ENCODE measurements around the gene FAM110D. TPM values are rescaled to one million over a fixed set of nuclear protein-coding genes. Genes with fewer than 3 reads are reported as not detected.

The FAM110D gene
- total RNA-seq, 2 experiments from 2014 or later: not detected

GRCh38 chr1:26171084-26172072 is 12.5 kb downstream of the FAM110D start, which contains the start of gene ZNF593OS:
ZNF593OS (minus strand) TSS chr1:26171832; CDS start chr1:26171661, 171 bp downstream.
- Mint-ChIP-seq H3K4me3 (peak within 1 kb of the TSS; percentile 89), H3K9me3 (ENCODE audit: low read depth) (no peaks in the 10 kb centered on the region), H3K27ac (no peak within 1 kb of the TSS), H3K36me3 (no peaks in the 10 kb centered on the region), H3K27me3 (no peaks in the 10 kb centered on the region), H3K4me1 (peaks cover 19% of the 10 kb centered on the region)
- DNase-seq (no peak), ATAC-seq (no peak)
- CTCF ChIA-PET: interaction anchor here (0.9 to 9.8 kb wide), 6 partner anchors 10 to 150 kb away, joined by 3 to 105 read pairs (median 4); partner anchors contain the start of gene CEP85

GRCh38 chr1:26175346-26175745 is 16.5 kb downstream of the FAM110D start:
- peaks cover 11% of the 10 kb centered on the region for H3K4me1 Mint-ChIP-seq
- no peaks in the 10 kb centered on the region for H3K9me3 Mint-ChIP-seq (ENCODE audit: low read depth)
- CTCF ChIA-PET: interaction anchor here (9.8 kb wide), 1 partner anchor 59 kb away, joined by 105 read pairs; the partner anchor contains the start of gene CEP85
- H3K27ac Mint-ChIP-seq: no peak overlapping the region
- ATAC-seq (no peak), DNase-seq (no peak)
- no peaks in the 10 kb centered on the region for H3K36me3 Mint-ChIP-seq
- no peaks in the 10 kb centered on the region for H3K27me3 Mint-ChIP-seq
- H3K4me3 Mint-ChIP-seq: no peak overlapping the region

- no peaks in the 10 kb centered on the region for H3K9me3 Mint-ChIP-seq (ENCODE audit: low read depth)
- ATAC-seq (no peak), DNase-seq (no peak)
- no peaks in the 10 kb centered on the region for H3K27me3 Mint-ChIP-seq
- no peaks in the 10 kb centered on the region for H3K4me1 Mint-ChIP-seq
- H3K4me3 Mint-ChIP-seq: peak within 1 kb of the TSS; percentile 24
- H3K36me3 Mint-ChIP-seq: no peaks in the 10 kb centered on the region
- CTCF ChIA-PET: interaction anchor here (1.0 to 9.8 kb wide), 3 partner anchors 8 to 57 kb away, joined by 3 to 105 read pairs (median 6); partner anchors contain the start of genes C1orf232, CEP85 and ZNF593
- no peak within 1 kb of the TSS for H3K27ac Mint-ChIP-seq
Observed at GRCh38 chr1:26177182-26177684, 18.4 kb downstream of the FAM110D start, which contains the start of gene CNKSR1. CNKSR1 (plus strand) TSS chr1:26177491; CDS start chr1:26177548, 57 bp downstream.

GRCh38 chr1:26180010-26180506 is 21.2 kb downstream of the FAM110D start:
- Mint-ChIP-seq H3K4me3 (no peak overlapping the region), H3K4me1 (no peaks in the 10 kb centered on the region), H3K27me3 (no peaks in the 10 kb centered on the region), H3K9me3 (ENCODE audit: low read depth) (no peaks in the 10 kb centered on the region), H3K27ac (no peak overlapping the region), H3K36me3 (no peaks in the 10 kb centered on the region)
- DNase-seq: no peak
- CTCF ChIA-PET: interaction anchor here (1.8 to 2.3 kb wide), 2 partner anchors 10 to 17 kb away, joined by 5 to 10 read pairs; partner anchors contain the start of gene ZNF593
- ATAC-seq: no peak

GRCh38 chr1:26181586-26182382 is 22.9 kb downstream of the FAM110D start:
- H3K4me1 Mint-ChIP-seq: no peaks in the 10 kb centered on the region

GRCh38 chr1:26182383-26182696 is 23.5 kb downstream of the FAM110D start:
- H3K27me3 Mint-ChIP-seq: peaks cover 3% of the 10 kb centered on the region
- no peaks in the 10 kb centered on the region for H3K36me3 Mint-ChIP-seq
- no peaks in the 10 kb centered on the region for H3K4me1 Mint-ChIP-seq
- H3K4me3 Mint-ChIP-seq: no peak overlapping the region
- CTCF ChIA-PET: interaction anchor here (1.0 to 2.3 kb wide), 2 partner anchors 12 to 52 kb away, joined by 4 to 10 read pairs; partner anchors contain the start of genes CEP85 and ZNF593
- no peak overlapping the region for H3K27ac Mint-ChIP-seq
- ATAC-seq (no peak), DNase-seq (no peak)
- H3K9me3 Mint-ChIP-seq (ENCODE audit: low read depth): no peaks in the 10 kb centered on the region

More at GRCh38 chr1:26181586-26182382, 22.9 kb downstream of the FAM110D start:
- no peak overlapping the region for H3K4me3 Mint-ChIP-seq
- no peak overlapping the region for H3K27ac Mint-ChIP-seq
- H3K27me3 Mint-ChIP-seq: peaks cover under 1% of the 10 kb centered on the region
- no peak for DNase-seq
- H3K36me3 Mint-ChIP-seq: no peaks in the 10 kb centered on the region
- no peak for ATAC-seq
- CTCF ChIA-PET: interaction anchor here (0.6 to 2.3 kb wide), 3 partner anchors 12 to 693 kb away, joined by 3 to 10 read pairs (median 4); partner anchors contain the start of genes CEP85 and ZNF593
- H3K9me3 Mint-ChIP-seq (ENCODE audit: low read depth): no peaks in the 10 kb centered on the region

GRCh38 chr1:26184086-26184485 is 25.2 kb downstream of the FAM110D start:
- Mint-ChIP-seq H3K9me3 (ENCODE audit: low read depth) (no peaks in the 10 kb centered on the region), H3K36me3 (no peaks in the 10 kb centered on the region), H3K27ac (no peak overlapping the region), H3K4me1 (no peaks in the 10 kb centered on the region), H3K27me3 (peaks cover 3% of the 10 kb centered on the region), H3K4me3 (no peak overlapping the region)
- ATAC-seq (no peak), DNase-seq (no peak)
- CTCF ChIA-PET: interaction anchor here (1.2 to 2.5 kb wide), 3 partner anchors 14 to 50 kb away, joined by 4 to 6 read pairs (median 5); partner anchors contain the start of genes CEP85 and ZNF593

- CTCF ChIA-PET: interaction anchor here (1.2 to 2.5 kb wide), 3 partner anchors 15 to 49 kb away, joined by 4 to 6 read pairs (median 5); partner anchors contain the start of genes CEP85 and ZNF593
- no peak for DNase-seq
- Mint-ChIP-seq H3K27me3 (peaks cover 3% of the 10 kb centered on the region), H3K4me1 (no peaks in the 10 kb centered on the region), H3K36me3 (no peaks in the 10 kb centered on the region), H3K9me3 (ENCODE audit: low read depth) (no peaks in the 10 kb centered on the region), H3K4me3 (no peak overlapping the region), H3K27ac (no peak overlapping the region)
- ATAC-seq: no peak
Observed at GRCh38 chr1:26184883-26185282, 26.0 kb downstream of the FAM110D start.

GRCh38 chr1:26187882-26188281 is 29.0 kb downstream of the FAM110D start:
- H3K27me3 Mint-ChIP-seq: peaks cover 5% of the 10 kb centered on the region
- CTCF ChIA-PET: interaction anchor here (3.2 kb wide), 1 partner anchor 46 kb away, joined by 19 read pairs; the partner anchor contains the start of gene CEP85
- H3K36me3 Mint-ChIP-seq: no peaks in the 10 kb centered on the region
- H3K4me1 Mint-ChIP-seq: peaks cover 6% of the 10 kb centered on the region
- no peak for ATAC-seq
- H3K4me3 Mint-ChIP-seq: no peak overlapping the region
- no peak overlapping the region for H3K27ac Mint-ChIP-seq
- DNase-seq: no peak
- no peaks in the 10 kb centered on the region for H3K9me3 Mint-ChIP-seq (ENCODE audit: low read depth)

- DNase-seq (no peak), ATAC-seq (no peak)
- CTCF ChIA-PET: interaction anchor here (0.6 to 3.2 kb wide), 2 partner anchors 44 to 45 kb away, joined by 3 to 19 read pairs; partner anchors contain the start of gene CEP85
- Mint-ChIP-seq H3K27me3 (peaks cover 5% of the 10 kb centered on the region), H3K36me3 (no peaks in the 10 kb centered on the region), H3K4me3 (no peak overlapping the region), H3K27ac (no peak overlapping the region), H3K4me1 (peaks cover 6% of the 10 kb centered on the region), H3K9me3 (ENCODE audit: low read depth) (no peaks in the 10 kb centered on the region)
Observed at GRCh38 chr1:26188477-26188876, 29.6 kb downstream of the FAM110D start.

- Mint-ChIP-seq H3K36me3 (no peaks in the 10 kb centered on the region), H3K9me3 (ENCODE audit: low read depth) (no peaks in the 10 kb centered on the region), H3K4me1 (peaks cover 6% of the 10 kb centered on the region), H3K27ac (no peak overlapping the region), H3K27me3 (peaks cover 7% of the 10 kb centered on the region), H3K4me3 (no peak overlapping the region)
- CTCF ChIA-PET: interaction anchor here (0.6 to 3.2 kb wide), 3 partner anchors 20 to 45 kb away, joined by 3 to 19 read pairs (median 3); partner anchors contain the start of gene CEP85
- no peak for DNase-seq
- ATAC-seq: no peak
Observed at GRCh38 chr1:26189331-26189730, 30.5 kb downstream of the FAM110D start.

GRCh38 chr1:26189751-26190275 is 30.9 kb downstream of the FAM110D start:
- CTCF ChIA-PET: interaction anchor here (1.3 to 3.2 kb wide), 3 partner anchors 13 to 44 kb away, joined by 3 to 19 read pairs (median 4); partner anchors contain the start of gene CEP85
- H3K4me1 Mint-ChIP-seq: peaks cover 6% of the 10 kb centered on the region

More at GRCh38 chr1:26189751-26190275, 30.9 kb downstream of the FAM110D start:
- H3K9me3 Mint-ChIP-seq (ENCODE audit: low read depth): no peaks in the 10 kb centered on the region
- H3K27ac Mint-ChIP-seq: no peak overlapping the region
- no peaks in the 10 kb centered on the region for H3K36me3 Mint-ChIP-seq
- H3K27me3 Mint-ChIP-seq: peaks cover 8% of the 10 kb centered on the region
- ATAC-seq (no peak), DNase-seq (no peak)
- no peak overlapping the region for H3K4me3 Mint-ChIP-seq
